Heart left ventricle (tissue), 16 donors: ENCODE data around the gene TNIK. TPM values are rescaled to one million over a fixed set of nuclear protein-coding genes. Genes with fewer than 3 reads are reported as not detected.

Experiments used
- ATAC-seq, 4 donors: fragments of 200-7000 bp; cut with Tn5 transposase; one replicate each; pipeline ENCODE4 v1.9.1; 2020 to 2022; ENCODE audit warnings: moderate library complexity in 4 of 4, mild to moderate bottlenecking in 3 of 4, moderate number of reproducible peaks in 1 of 4
- DNase-seq, 5 donors: peaks; one replicate each; pipeline ENCODE4 v3.0.0-alpha.2; 2020
- H3K27ac ChIP-seq, 12 donors: fragments of 200-600 bp; sonication (generic) in 4 of 12; one replicate each; pipeline versions ENCODE4 v1.5.0 to v1.8.0; 2016 to 2022; ENCODE audit warnings: mild to moderate bottlenecking in 2 of 12
- H3K27me3 ChIP-seq, 9 donors: fragments of 200-600 bp; sonication (generic) in 2 of 9; one replicate each; pipeline versions ENCODE4 v1.5.1 to v1.8.0; 2016 to 2022; ENCODE audit warnings: mild to moderate bottlenecking in 3 of 9
- H3K36me3 ChIP-seq, 9 donors: fragments of 200-600 bp; sonication (generic) in 2 of 9; one replicate each; pipeline versions ENCODE4 v1.5.0 to v1.8.0; 2018 to 2022; ENCODE audit warnings: mild to moderate bottlenecking in 2 of 9
- H3K4me1 ChIP-seq, 12 donors: fragments of 200-600 bp; sonication (generic) in 4 of 12; one replicate each; pipeline versions ENCODE4 v1.5.0 to v1.8.0; 2016 to 2022; ENCODE audit warnings: mild to moderate bottlenecking in 3 of 12
- H3K4me3 ChIP-seq, 12 donors: fragments of 200-600 bp; sonication (generic) in 4 of 12; one replicate each; pipeline versions ENCODE4 v1.5.0 to v1.8.0; 2017 to 2022; ENCODE audit warnings: mild to moderate bottlenecking in 9 of 12, moderate library complexity in 4 of 12
- H3K9me3 ChIP-seq, 12 donors: fragments of 200-600 bp; sonication (generic) in 4 of 12; one replicate each; pipeline versions ENCODE4 v1.5.0 to v1.8.0; 2016 to 2022; ENCODE audit warnings: mild to moderate bottlenecking in 1 of 12
- CTCF ChIP-seq, 12 donors: fragments of 200-600 bp; sonication (generic) in 4 of 12; IDR thresholded peaks; one replicate each; pipeline versions ENCODE4 v1.5.0 to v1.8.0; 2018 to 2022; ENCODE audit warnings: antibody characterized with exemption in 12 of 12, mild to moderate bottlenecking in 5 of 12
- POLR2A ChIP-seq, 2 donors: fragments of 450-650 bp; IDR thresholded peaks; one replicate each; pipeline ENCODE4 v1.6.1; 2017; ENCODE audit warnings: antibody characterized with exemption in 2 of 2, mild to moderate bottlenecking in 2 of 2, moderate library complexity in 2 of 2
- WGBS, 4 donors: extraction: QIAGEN DNeasy Blood & Tissue Kit in 2 of 4; methylation state at CpG; one replicate each; pipeline versions ENCODE4 v1.1.5 to v1.1.7; 2013 to 2018; 5-methylcytosine and 5-hydroxymethylcytosine counted together
- intact Hi-C, 10 donors: fragments of 100-400 bp; cut with DNase I; formaldehyde crosslinking; loops; one replicate each; pipeline versions ENCODE4 v1.11.1 to v1.14.2; 2022
- polyA plus RNA-seq, 2 donors: library from polyadenylated mRNA; stranded (reverse); fragments of 200-250 nt; gene quantifications; one replicate each; pipeline ENCODE4 v1.2.3, GENCODE V29; 2013
- total RNA-seq, 9 donors: library from RNA; depleted of rRNA in 2 of 9; stranded (reverse); fragments of >200 nt in 2 of 9; fragmentation: NEBNext Ultra II Directional in 3 of 9; extraction: Animal tissue kit (Norgen Biotek cat#: 25700) in 3 of 9; gene quantifications; one replicate each; pipeline versions ENCODE4 v1.1.0 to v1.2.4, GENCODE V29; 2016 to 2023
- donor health status: ischemic (EF 13 %, LVEDD 7.1; RV severe dilation, severe dysfunction).
- donor health status: healthy with polysubstance abuse.
- donor health status: DM: no; HTN: yes; CAD: no.
- donor health status: DM: no; HTN: no; CAD: no.
- donor health status: ischemic (EF 25% LVEDD 6.9; RV normal size, moderate dysfunction).
- donor health status: ischemic (EF 25% LVEDD 5.7; RV mildly dilated, moderate dysfunction).
- donor health status: healthy.
- donor health status: DM: yes; HTN: yes; CAD: no.
- donor health status: ischemic (EF 35%, LVEDD 5.7; RV mildly dilated, moderate dysfunction).
- donor health status: nonischemic (EF 11% LVEDD 7.7; RV severe dilation, severe dysfunction).
- donor health status: DM: yes; HTN: yes; CAD: no.
- donor health status: PGD.
- donor health status: ischemic (EF 29% LVEDD 5.4; RV normal size, mild dysfunction).
- donor health status: nonischemic (EF 23%, LVEDD 6.1; RV moderate dilation, normal function).

The TNIK gene
- total and polyA plus RNA-seq, 11 donors = 12.3 to 51.6 (median 32.4) TPM

DNA sequence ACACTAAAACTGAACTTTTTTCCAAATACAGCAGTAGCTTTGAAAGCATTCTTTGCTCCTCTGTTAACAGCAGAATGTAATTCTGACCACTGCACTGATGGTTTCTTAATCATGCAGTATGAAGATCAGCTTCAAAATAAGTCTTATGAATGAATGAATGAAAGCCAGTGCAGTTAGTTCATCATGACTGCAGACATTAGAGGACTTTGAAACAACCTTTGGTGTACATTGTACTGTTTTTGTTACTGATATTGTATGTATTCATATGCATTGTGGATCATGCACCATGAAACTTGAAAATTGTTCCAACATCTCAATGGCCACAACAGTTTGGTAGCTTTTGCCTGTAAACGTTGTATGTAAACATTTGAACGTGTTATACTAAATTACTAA is 1.3 kb upstream of the TNIK start:
- Histone ChIP-seq H3K9me3 (no peaks in the 10 kb centered on the region), H3K4me3 (peak overlapping the region in 11 of 12 donors; percentile 62 to 83 (median 76)), H3K4me1 (peaks cover 0 to 42% (median 12%) of the 10 kb centered on the region in 12 donors), H3K36me3 (no peaks in the 10 kb centered on the region), H3K27ac (peak overlapping the region in 4 of 12 donors; percentile 76 to 85 (median 84)), H3K27me3 (peaks cover 0 to 11% (median 0%) of the 10 kb centered on the region in 9 donors)
- WGBS, 4 donors = 16 to 38% (median 29%) methylated on average over 2 of the region's 2 CpGs
- ATAC-seq (no peak), DNase-seq (no peak)
- intact Hi-C loops = loop anchor here in 8 of 10 donors (2.0 to 10.0 kb wide), 9 partner anchors 93 to 407 kb away; no protein-coding TSS in a partner anchor
- TF ChIP-seq CTCF (IDR thresholded peaks at IDR 0.05) (no peak), POLR2A (IDR thresholded peaks at IDR 0.05) (no peak)

DNA sequence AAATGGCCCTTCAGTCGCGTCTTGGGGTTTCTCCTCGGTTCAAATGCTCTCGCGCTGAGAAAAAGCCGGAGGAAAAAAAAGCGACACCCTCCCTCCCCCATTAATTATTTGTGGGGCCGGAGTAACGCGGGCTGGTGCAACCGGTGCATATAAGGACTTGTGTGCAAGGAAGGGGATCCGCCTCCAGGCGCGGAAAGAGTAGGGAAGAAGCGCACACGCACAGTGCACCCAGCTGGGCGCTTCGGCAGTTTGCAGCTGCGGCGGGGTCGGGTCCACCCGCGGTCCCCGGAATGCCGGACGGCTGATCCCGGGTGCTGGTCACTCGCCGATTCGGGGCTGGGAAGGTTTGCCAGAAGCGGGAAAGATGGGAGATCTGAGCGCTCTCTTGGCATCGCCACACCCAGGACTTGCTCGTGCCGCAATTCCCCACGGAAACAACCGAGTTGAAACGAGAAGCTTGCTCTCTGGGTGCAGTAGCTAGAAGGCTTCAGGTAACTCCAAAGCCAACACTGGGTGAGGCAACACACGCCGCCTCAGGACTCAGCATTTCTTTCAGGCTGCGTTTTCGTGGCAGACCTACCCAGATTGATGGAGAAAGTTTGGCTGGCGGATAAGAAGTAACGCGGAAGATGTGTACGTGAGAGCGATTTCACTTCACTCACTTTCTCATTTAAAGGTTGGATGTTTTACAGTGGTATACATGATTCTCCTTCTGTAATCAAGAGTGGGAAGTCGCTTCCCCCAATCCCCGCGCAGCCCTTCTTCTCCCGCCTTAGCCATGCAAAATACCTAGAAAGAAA is 720 bp upstream of the TNIK start:
- Histone ChIP-seq H3K27me3 (peaks cover 0 to 11% (median 0%) of the 10 kb centered on the region in 9 donors), H3K4me1 (peaks cover 0 to 48% (median 14%) of the 10 kb centered on the region in 12 donors), H3K9me3 (no peaks in the 10 kb centered on the region), H3K36me3 (no peaks in the 10 kb centered on the region), H3K27ac (peak overlapping the region; percentile 59 to 92 (median 84)), H3K4me3 (peak overlapping the region; percentile 62 to 83 (median 76))
- intact Hi-C loops = loop anchor here in 8 of 10 donors (2.0 to 10.0 kb wide), 9 partner anchors 94 to 406 kb away; no protein-coding TSS in a partner anchor
- ATAC-seq (peak; percentile 66 to 78 (median 74)), DNase-seq (peak; percentile 60 to 82 (median 73))
- 0 to 2% (median 1%) methylated on average over 42 to 51 of the region's 51 CpGs for WGBS, 4 donors
- TF ChIP-seq CTCF (IDR thresholded peaks at IDR 0.05) (peak in 9 of 12 donors; percentile 8 to 47 (median 29)), POLR2A (IDR thresholded peaks at IDR 0.05) (no peak)

- Histone ChIP-seq H3K36me3 (no peaks in the 10 kb centered on the region), H3K4me1 (peaks cover 0 to 59% (median 14%) of the 10 kb centered on the region in 12 donors), H3K9me3 (no peaks in the 10 kb centered on the region), H3K27ac (peak overlapping the region; percentile 59 to 92 (median 84)), H3K4me3 (peak overlapping the region; percentile 62 to 83 (median 76)), H3K27me3 (peaks cover 0 to 11% (median 0%) of the 10 kb centered on the region in 9 donors)
- intact Hi-C loops = loop anchor here (5.0 to 10.0 kb wide), 12 partner anchors 42 to 282 kb away; no protein-coding TSS in a partner anchor
- ATAC-seq (peak in 3 of 4 donors; percentile 33 to 37 (median 33)), DNase-seq (peak; percentile 42 to 66 (median 50))
- TF ChIP-seq POLR2A (IDR thresholded peaks at IDR 0.05) (no peak), CTCF (IDR thresholded peaks at IDR 0.05) (no peak)
- WGBS, 4 donors = 0 to 1% (median 1%) methylated on average over 23 to 36 of the region's 36 CpGs
Measured at GRCh38 chr3:171459137-171459941, 866 bp downstream of the TNIK start.
